Stimulated activated CD4-positive, alpha-beta T cell treated with anti-CD3 and anti-CD28 coated beads, Interleukin-12 subunit alpha, Interleukin-12 subunit beta, amount 100 ng/mL, for 48 hours (primary cell): ENCODE results near the gene UGT3A2.

ENCODE experiments used
- DNase-seq, 3 donors: peaks; one replicate each; pipeline ENCODE4 v3.0.0-alpha.2; 2020; ENCODE audit warnings: low read depth in 2 of 3, low spot score in 1 of 3

Gene UGT3A2

DNA sequence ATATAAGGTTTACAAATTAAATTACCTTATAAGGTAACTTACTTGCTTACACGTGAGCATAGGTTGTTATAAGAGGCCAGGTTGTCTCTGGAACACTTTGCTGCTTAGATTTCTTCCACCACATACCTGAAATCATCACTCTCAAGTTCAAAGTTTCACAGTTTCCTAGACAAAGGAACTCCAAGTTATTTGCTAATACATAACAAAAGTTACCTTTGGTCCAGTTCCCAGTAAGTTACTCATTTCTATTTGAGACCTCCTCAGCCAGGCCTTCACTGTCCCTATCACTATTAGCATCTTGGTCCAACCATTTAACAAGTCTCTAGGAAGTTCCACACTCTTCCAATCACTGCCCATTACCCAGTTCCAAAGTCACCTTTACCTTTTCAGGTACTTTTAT lies 57.0 kb downstream of the UGT3A2 start:
- no peak for DNase-seq

DNA sequence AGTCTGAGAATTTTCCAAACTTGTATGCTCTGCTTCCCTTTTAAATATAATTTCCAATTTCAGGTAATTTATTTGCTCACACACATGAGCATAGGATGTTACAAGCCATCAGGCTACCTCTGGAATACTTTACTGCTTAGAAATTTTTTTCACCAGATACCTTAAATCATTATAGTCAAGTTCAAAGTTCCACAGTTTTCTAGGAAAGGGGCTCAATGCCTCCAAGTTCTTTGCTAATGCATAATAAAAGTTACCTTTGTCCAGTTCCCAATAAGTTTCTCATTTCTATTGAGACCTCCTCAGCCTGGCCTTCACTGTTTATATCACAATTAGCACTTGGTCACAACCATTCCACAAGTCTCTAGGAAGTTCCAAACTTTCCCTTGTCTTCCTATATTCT lies 59.3 kb downstream of the UGT3A2 start:
- DNase-seq = no peak

DNA sequence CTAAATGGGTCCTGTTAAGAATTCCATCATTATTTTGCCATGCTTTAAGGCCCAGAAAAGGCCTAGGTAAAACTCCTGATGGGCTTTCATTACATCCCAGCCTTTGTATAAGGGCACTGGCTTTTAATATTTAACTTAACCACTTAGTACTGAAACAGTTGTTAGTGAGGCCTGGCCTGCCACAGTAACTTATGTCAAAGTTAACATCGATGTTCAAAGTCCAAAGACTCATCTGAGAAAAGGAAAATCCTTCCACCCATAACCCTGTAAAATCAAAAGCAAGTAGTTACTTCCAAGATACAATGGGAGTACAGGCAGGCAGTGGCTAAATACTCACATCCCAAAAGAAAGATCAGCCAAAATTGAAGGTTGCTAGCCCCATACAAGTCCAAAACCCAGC lies 60.5 kb downstream of the UGT3A2 start:
- no peak for DNase-seq

- DNase-seq = no peak
These were observed 65.7 kb downstream of the UGT3A2 start for GRCh38 chr5:36001032-36001431.

DNA sequence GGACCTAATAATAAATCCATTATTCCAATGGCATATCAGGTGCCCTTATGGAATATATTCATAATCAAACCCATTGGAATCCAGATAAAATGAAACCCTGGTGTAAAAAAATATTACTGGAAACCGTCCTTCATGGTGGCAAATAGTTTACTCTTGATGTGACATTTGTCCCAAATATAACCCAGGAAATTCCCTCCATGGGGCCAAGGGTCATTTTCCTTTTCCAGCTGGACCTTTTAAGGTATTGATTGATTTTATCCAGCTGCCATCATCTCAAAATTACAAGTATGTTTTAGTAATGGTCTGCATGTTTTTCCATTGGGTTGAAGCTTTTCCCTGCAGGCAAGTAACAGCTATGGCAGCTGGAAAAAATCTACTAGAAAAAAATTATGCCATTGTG lies 67.1 kb downstream of the UGT3A2 start:
- DNase-seq = no peak

DNA sequence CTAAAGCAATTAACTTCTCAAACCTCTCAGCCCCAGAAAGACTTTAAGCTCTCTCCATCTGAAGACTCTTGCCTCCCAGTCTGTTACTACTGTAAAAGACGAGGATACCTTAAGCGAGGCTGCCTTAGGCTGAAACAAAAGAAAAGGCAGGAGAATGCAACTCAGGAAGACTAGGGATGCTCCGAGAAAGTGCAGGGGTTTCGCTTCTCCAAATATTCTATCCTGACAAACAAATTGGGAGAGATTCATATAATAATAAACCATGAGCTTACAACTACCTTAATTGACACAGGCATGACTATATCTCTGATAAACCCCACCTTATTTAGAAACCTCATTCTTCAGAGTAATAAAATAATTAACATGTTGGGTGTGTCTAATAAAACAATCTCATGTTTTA lies 70.6 kb downstream of the UGT3A2 start:
- no peak for DNase-seq

DNA sequence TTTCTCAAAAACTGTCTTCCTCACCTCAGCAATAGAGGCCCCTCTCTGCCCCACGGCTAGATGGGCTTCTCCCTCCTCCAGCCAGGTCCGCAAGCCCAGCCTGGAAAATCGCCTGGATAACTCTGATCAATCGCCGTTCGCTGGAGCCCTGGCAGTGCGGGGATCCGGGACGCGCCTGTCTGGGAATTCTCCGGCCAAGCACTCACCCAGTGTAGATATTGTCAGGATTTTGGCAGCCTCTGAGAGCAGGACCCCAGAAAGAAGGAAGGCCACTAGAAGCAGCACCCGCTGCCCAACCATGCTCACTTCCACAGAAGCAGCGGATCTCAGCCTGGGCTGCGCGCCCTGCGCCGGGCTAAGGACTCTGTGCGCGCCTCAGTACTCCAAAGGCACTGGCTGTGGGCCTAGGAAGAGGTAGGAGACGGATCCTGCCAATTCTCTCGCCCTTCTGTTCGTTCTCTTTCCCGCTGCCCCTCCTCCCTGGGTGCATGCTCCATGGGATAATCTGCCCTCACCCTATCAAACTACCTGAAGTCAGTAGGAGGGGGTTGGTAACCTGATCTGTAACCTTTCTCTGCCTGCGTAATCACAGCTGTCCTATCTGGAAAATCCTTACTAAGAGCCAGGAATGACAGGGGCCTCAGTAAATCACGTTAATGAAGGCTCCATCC lies 75.6 kb downstream of the UGT3A2 start, which contains the start of gene UGT3A1:
UGT3A1 (minus strand) TSS at position 450 of the 671 bp plus-strand sequence; CDS start at position 300, 150 bp downstream.
- no peak for DNase-seq

DNA sequence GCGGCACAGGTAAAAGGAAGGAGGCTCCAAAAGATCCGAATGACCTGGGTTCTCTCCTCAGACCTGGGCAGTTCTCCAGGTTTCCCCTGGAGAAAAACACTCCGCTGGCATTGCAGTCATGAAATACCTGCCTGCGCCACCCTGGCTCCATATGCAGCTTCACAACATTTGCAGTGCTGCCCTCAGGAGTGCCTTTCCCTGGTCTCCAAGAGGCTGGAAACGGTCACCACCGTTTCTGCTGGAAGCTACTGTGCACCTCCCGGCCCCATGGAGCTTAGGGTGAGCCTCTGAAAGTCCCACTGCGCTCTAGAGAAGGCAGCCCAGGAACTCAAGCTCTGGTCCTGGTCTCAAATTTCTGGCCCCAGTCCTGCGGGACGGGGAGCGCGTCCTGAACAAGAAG lies 76.2 kb downstream of the UGT3A2 start:
- DNase-seq = no peak

DNA sequence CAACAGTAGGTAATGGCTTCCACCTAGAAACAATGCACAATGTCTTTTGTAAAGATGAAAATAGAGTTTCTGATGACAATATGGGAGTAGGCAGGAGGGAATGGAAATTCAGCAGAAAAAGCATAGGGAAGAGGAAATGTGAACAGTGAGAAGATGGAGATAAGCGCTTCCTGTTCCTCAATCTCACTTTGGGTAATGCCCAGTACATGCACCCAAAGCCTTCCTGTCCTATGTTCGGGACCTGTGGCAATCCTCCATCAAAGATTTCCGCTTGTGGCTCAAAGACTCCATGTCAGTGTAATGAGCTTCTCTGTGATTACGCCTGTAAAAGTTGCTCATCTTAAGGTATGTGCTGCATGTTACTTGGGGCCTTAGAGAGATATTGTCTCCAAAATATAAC lies 78.2 kb downstream of the UGT3A2 start:
- DNase-seq = no peak

DNA sequence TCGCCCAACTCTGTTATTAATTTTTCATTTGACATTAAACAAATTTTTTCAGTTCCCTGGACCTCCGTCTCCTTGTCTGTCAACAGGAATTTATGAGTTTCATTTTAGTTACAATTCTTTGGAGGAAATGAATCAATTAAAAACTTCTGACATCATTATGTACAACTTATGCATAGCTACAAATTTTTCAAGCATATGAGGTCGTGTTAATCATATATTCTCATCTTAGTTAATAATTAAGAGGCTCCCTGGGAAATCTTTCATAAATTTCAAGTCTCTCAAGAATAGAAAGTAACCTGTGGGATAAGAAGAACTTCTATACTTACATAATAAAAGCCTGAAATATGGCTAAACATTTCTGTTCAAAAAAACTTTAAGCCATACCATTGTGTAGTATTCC lies 78.9 kb downstream of the UGT3A2 start:
- no peak for DNase-seq
